ENCODE results near the gene CHMP6. TPM values are rescaled to one million over a fixed set of nuclear protein-coding genes. Genes with fewer than 3 reads are reported as not detected.

The CHMP6 gene
- total RNA-seq, 2 donors from 2014 or later, result 28.4 to 32.5 TPM

- H3K4me3 Mint-ChIP-seq, result peak overlapping the region; percentile 45
- H3K27ac Mint-ChIP-seq, result no peak overlapping the region
- H3K27ac ChIP-seq (ENCODE audit: low read depth, low read length), result no peak overlapping the region
- H3K4me3 ChIP-seq (ENCODE audit: low read length), result no peak overlapping the region
- no peak for TF ChIP-seq CTCF (conservative IDR thresholded peaks at IDR 0.05)
- H3K27me3 Mint-ChIP-seq (ENCODE audit: insufficient read depth), result peaks cover 21% of the 10 kb centered on the region
- H3K4me1 ChIP-seq (ENCODE audit: control insufficient read depth, insufficient read depth, low read length), result no peaks in the 10 kb centered on the region
- H3K9ac ChIP-seq (ENCODE audit: extremely low read depth, low read length, poor library complexity, severe bottlenecking), result no peak overlapping the region
- no peaks in the 10 kb centered on the region for H3K4me1 Mint-ChIP-seq
- no peak for DNase-seq
- H3K9me3 ChIP-seq (ENCODE audit: control insufficient read depth, low read length), result no peaks in the 10 kb centered on the region
- H3K27me3 ChIP-seq (ENCODE audit: control insufficient read depth, insufficient read depth, low read length, poor library complexity, severe bottlenecking), result peaks cover 8% of the 10 kb centered on the region
- no peaks in the 10 kb centered on the region for H3K36me3 ChIP-seq (ENCODE audit: control insufficient read depth, insufficient read depth, low read length)
- H3K9me3 Mint-ChIP-seq, result peaks cover under 1% of the 10 kb centered on the region
- H3K36me3 Mint-ChIP-seq (ENCODE audit: low read depth), result no peaks in the 10 kb centered on the region
- 86 to 90% methylated on average over 8 to 17 of the region's 17 CpGs for WGBS, 2 experiments (ENCODE audit: insufficient coverage in 1 of 2, insufficient read length in 1 of 2)
Observed at GRCh38 chr17:80981929-80982425, 9.7 kb upstream of the CHMP6 start.

- WGBS, 2 experiments (ENCODE audit: insufficient coverage in 1 of 2, insufficient read length in 1 of 2), result 90 to 93% methylated on average over 15 to 17 of the region's 17 CpGs
- no peak overlapping the region for H3K9ac ChIP-seq (ENCODE audit: extremely low read depth, low read length, poor library complexity, severe bottlenecking)
- Mint-ChIP-seq H3K36me3 (ENCODE audit: low read depth) (no peaks in the 10 kb centered on the region), H3K9me3 (no peaks in the 10 kb centered on the region), H3K4me3 (no peak overlapping the region), H3K27ac (no peak overlapping the region), H3K27me3 (ENCODE audit: insufficient read depth) (peaks cover 21% of the 10 kb centered on the region), H3K4me1 (no peaks in the 10 kb centered on the region)
- H3K4me1 ChIP-seq (ENCODE audit: control insufficient read depth, insufficient read depth, low read length), result no peaks in the 10 kb centered on the region
- peaks cover 8% of the 10 kb centered on the region for H3K27me3 ChIP-seq (ENCODE audit: control insufficient read depth, insufficient read depth, low read length, poor library complexity, severe bottlenecking)
- no peak for TF ChIP-seq CTCF (conservative IDR thresholded peaks at IDR 0.05)
- no peak for DNase-seq
- H3K27ac ChIP-seq (ENCODE audit: low read depth, low read length), result no peak overlapping the region
- H3K4me3 ChIP-seq (ENCODE audit: low read length), result no peak overlapping the region
- H3K36me3 ChIP-seq (ENCODE audit: control insufficient read depth, insufficient read depth, low read length), result no peaks in the 10 kb centered on the region
- no peaks in the 10 kb centered on the region for H3K9me3 ChIP-seq (ENCODE audit: control insufficient read depth, low read length)
Observed at GRCh38 chr17:80982426-80982974, 9.1 kb upstream of the CHMP6 start.

- TF ChIP-seq CTCF (conservative IDR thresholded peaks at IDR 0.05), result no peak
- H3K4me1 ChIP-seq (ENCODE audit: control insufficient read depth, insufficient read depth, low read length), result peaks cover 5% of the 10 kb centered on the region
- Mint-ChIP-seq H3K4me3 (no peak overlapping the region), H3K27me3 (ENCODE audit: insufficient read depth) (peaks cover 21% of the 10 kb centered on the region), H3K36me3 (ENCODE audit: low read depth) (no peaks in the 10 kb centered on the region), H3K27ac (no peak overlapping the region), H3K9me3 (no peaks in the 10 kb centered on the region), H3K4me1 (no peaks in the 10 kb centered on the region)
- no peaks in the 10 kb centered on the region for H3K36me3 ChIP-seq (ENCODE audit: control insufficient read depth, insufficient read depth, low read length)
- no peak overlapping the region for H3K27ac ChIP-seq (ENCODE audit: low read depth, low read length)
- no peak overlapping the region for H3K4me3 ChIP-seq (ENCODE audit: low read length)
- no peak overlapping the region for H3K9ac ChIP-seq (ENCODE audit: extremely low read depth, low read length, poor library complexity, severe bottlenecking)
- H3K9me3 ChIP-seq (ENCODE audit: control insufficient read depth, low read length), result no peaks in the 10 kb centered on the region
- no peak for DNase-seq
- H3K27me3 ChIP-seq (ENCODE audit: control insufficient read depth, insufficient read depth, low read length, poor library complexity, severe bottlenecking), result peaks cover 8% of the 10 kb centered on the region
- WGBS, 2 experiments (ENCODE audit: insufficient coverage in 1 of 2, insufficient read length in 1 of 2), result 92% methylated on average over 13 to 17 of the region's 17 CpGs
Observed at GRCh38 chr17:80983545-80983944, 8.1 kb upstream of the CHMP6 start.
